K562 (cell line): ENCODE data around the gene SMIM22. TPM values are rescaled to one million over a fixed set of nuclear protein-coding genes. Genes with fewer than 3 reads are reported as not detected.

Experiments
- ATAC-seq: fragments of 200-7000 bp; cut with Tn5 transposase; 3 replicates; pipeline ENCODE4 v1.9.1; 2020; ENCODE audit warnings: moderate library complexity
- BruUV-seq: library from RNA; stranded (reverse); fragments of 400-500 nt; replicated peaks from 2 replicates; lab custom pipeline; 2021; lab: Mats Ljungman, UMichigan
- CTCF ChIA-PET: fragments of 300-600 bp; formaldehyde crosslinking; extraction: SDS; loops from one replicate; lab custom pipeline; 2021; ENCODE audit warnings: low intra/inter-chr PET ratio; lab: Yijun Ruan, JAX
- POLR2A ChIA-PET: fragments of 300-600, 350-650 bp; sonication (Branson Sonifier 250); formaldehyde crosslinking; extraction: SDS; loops from one replicate; lab custom pipeline; 2021; ENCODE audit warnings: antibody characterized with exemption, inconsistent platforms; lab: Yijun Ruan, JAX
- DNase-seq, 4 experiments: peaks; one replicate each; pipeline versions ENCODE4 v3.0.0 to v3.0.0-alpha.2; 2011 to 2018; ENCODE audit warnings: low spot score in 3 of 4, mixed read lengths in 3 of 4; ENCODE audit errors: extremely low read depth in 1 of 4
- FAIRE-seq: peaks from 2 replicates; lab custom pipeline; 2011; peaks lifted over from hg19 to GRCh38; lab: Jason Lieb, UNC
- H2AFZ ChIP-seq: 2 replicates; pipeline ENCODE4 v1.6.0; 2011; ENCODE audit warnings: low read depth, low read length, control low read depth, inconsistent platforms
- H3K27ac ChIP-seq: fragments of 200-600 bp; 3 replicates; pipeline ENCODE4 v1.8.0; 2011; ENCODE audit warnings: low read depth, mild to moderate bottlenecking, control low read depth, inconsistent platforms, low read length, moderate library complexity, mixed read lengths; ENCODE audit errors: extremely low read depth
- H3K27me3 ChIP-seq, 2 experiments: fragments of 300-600 bp in 1 of 2; 2 replicates in 1 of 2; 3 replicates in 1 of 2; pipeline versions ENCODE4 v1.6.0 to v1.8.0; 2011; ENCODE audit warnings: inconsistent platforms in 2 of 2, low read length in 2 of 2, mild to moderate bottlenecking in 1 of 2, mixed read lengths in 1 of 2, moderate library complexity in 1 of 2; ENCODE audit not compliant: control insufficient read depth in 2 of 2, insufficient read depth in 2 of 2
- H3K36me3 ChIP-seq: fragments of 300-600 bp; 3 replicates; pipeline ENCODE4 v1.8.0; 2011; ENCODE audit warnings: mild to moderate bottlenecking, low read length, inconsistent platforms; ENCODE audit not compliant: control insufficient read depth, insufficient read depth
- H3K4me1 ChIP-seq, 2 experiments: fragments of 200-600 bp in 1 of 2; replicated peaks in 1 of 2; 2 replicates in 1 of 2; 3 replicates in 1 of 2; pipeline versions ENCODE4 v1.5.1 to v1.8.0; 2011; ENCODE audit warnings: inconsistent platforms in 2 of 2, low read length in 2 of 2, mild to moderate bottlenecking in 1 of 2, mixed read lengths in 1 of 2, moderate library complexity in 1 of 2; ENCODE audit not compliant: control insufficient read depth in 2 of 2, insufficient read depth in 2 of 2
- H3K4me2 ChIP-seq: 2 replicates; pipeline ENCODE4 v1.6.1; 2011; ENCODE audit warnings: low read length, control low read depth, inconsistent platforms, mixed read lengths; ENCODE audit not compliant: insufficient read depth
- H3K4me3 ChIP-seq: fragments of 200-600 bp; sonication (generic), shearing (Covaris generic); 2 replicates; pipeline ENCODE4 v1.5.1; 2016; ENCODE audit warnings: control low read depth, inconsistent platforms
- H3K79me2 ChIP-seq: fragments of 200-600 bp; 3 replicates; pipeline ENCODE4 v1.8.0; 2011; ENCODE audit warnings: low read length, inconsistent platforms; ENCODE audit not compliant: control insufficient read depth, insufficient read depth
- H3K9ac ChIP-seq, 2 experiments: 2 replicates each; pipeline versions ENCODE4 v1.6.0 to v1.6.1; 2011; ENCODE audit warnings: low read depth in 2 of 2, low read length in 2 of 2, control low read depth in 1 of 2, inconsistent platforms in 1 of 2, mild to moderate bottlenecking in 1 of 2, mixed read lengths in 1 of 2; ENCODE audit not compliant: insufficient read depth in 1 of 2
- H3K9me1 ChIP-seq: one replicate; pipeline ENCODE4 v1.6.0; 2011; ENCODE audit warnings: inconsistent platforms, mild to moderate bottlenecking, low read length, moderate library complexity; ENCODE audit not compliant: control insufficient read depth, insufficient read depth
- H3K9me3 ChIP-seq: replicated peaks from 2 replicates; pipeline ENCODE4 v1.5.1; 2011; ENCODE audit warnings: low read depth, low read length, inconsistent platforms; ENCODE audit not compliant: control insufficient read depth, insufficient read depth
- H4K20me1 ChIP-seq: replicated peaks from 2 replicates; pipeline ENCODE4 v1.6.1; 2011; ENCODE audit warnings: low read length, inconsistent platforms, mixed read lengths; ENCODE audit not compliant: control insufficient read depth, insufficient read depth
- CREM ChIP-seq: IDR thresholded peaks from 2 replicates; pipeline ENCODE4 v1.6.1; 2014; ENCODE audit warnings: antibody characterized with exemption, low read depth
- ELF2 ChIP-seq: fragments of 250-450 bp; sonication (Bioruptor Pico); IDR thresholded peaks from 2 replicates; pipeline ENCODE4 v1.5.0; 2021; ENCODE audit warnings: mild to moderate bottlenecking
- GATAD2B ChIP-seq: fragments of 450-650 bp; IDR thresholded peaks from 2 replicates; pipeline ENCODE4 v1.6.1; 2017; ENCODE audit warnings: mild to moderate bottlenecking, borderline replicate concordance
- GTF2E2 ChIP-seq: fragments of 200-800 bp; sonication (Bioruptor generic); IDR thresholded peaks from 2 replicates; pipeline ENCODE4 v1.6.1; 2016; ENCODE audit warnings: missing genetic modification characterization, missing compliant biosample characterization
- PHB ChIP-seq: fragments of 250-450 bp; sonication (Bioruptor Pico); IDR thresholded peaks from 2 replicates; pipeline ENCODE4 v1.5.0; 2021
- POLR3G ChIP-seq: IDR thresholded peaks from 2 replicates; pipeline ENCODE4 v1.6.1; 2011; ENCODE audit not compliant: insufficient read length, insufficient replicate concordance; ENCODE audit errors: extremely low read depth
- ZNF140 ChIP-seq: fragments of 250-450 bp; sonication (Bioruptor Pico); IDR thresholded peaks from 2 replicates; pipeline ENCODE4 v1.8.0; 2021; ENCODE audit warnings: moderate library complexity, mild to moderate bottlenecking, inconsistent platforms
- ZNF146 ChIP-seq: IDR thresholded peaks from one replicate; pipeline ENCODE4 v1.6.1; 2018; ENCODE audit warnings: missing compliant biosample characterization; ENCODE audit not compliant: unreplicated experiment
- WGBS: fragments of 100-300 bp; shearing (Covaris generic); methylation state at CpG from one replicate; pipeline ENCODE4 v1.1.6; 2016; ENCODE audit warnings: low coverage, mixed read lengths; ENCODE audit not compliant: insufficient coverage; ENCODE audit errors: missing lambda C conversion rate; 5-methylcytosine and 5-hydroxymethylcytosine counted together
- in situ Hi-C: fragments of 300-500 bp; cut with MboI; formaldehyde crosslinking; loops from 4 replicates; pipeline ENCODE4 v1.15.0; 2018; ENCODE audit warnings: inconsistent platforms, mixed read lengths
- intact Hi-C: fragments of 100-400 bp; cut with micrococcal nuclease; formaldehyde crosslinking; loops from 2 replicates; pipeline ENCODE4 v1.14.2; 2022
- polyA plus RNA-seq, 8 experiments: library from polyadenylated mRNA; depleted of rRNA in 4 of 8; stranded (reverse) in 5 of 8; unstranded in 3 of 8; fragments of >200 nt; fragmentation: Nextera tagmentation in 2 of 8; fragmentation: Illumina TruSeq in 1 of 8; extraction: Ambion mirVana in 2 of 8; extraction: Trizol in 1 of 8; gene quantifications; 2 replicates each; pipeline versions ENCODE4 v1.2.1 to v1.2.3, GENCODE V29; 2011 to 2014; ENCODE audit warnings: inconsistent platforms in 1 of 8, missing spikeins in 1 of 8
- total RNA-seq, 7 experiments: library from RNA; depleted of rRNA in 6 of 7; stranded (reverse); fragments of >200 nt in 6 of 7; fragmentation: Illumina TruSeq in 2 of 7; extraction: Trizol in 2 of 7; gene quantifications; 2 replicates each; pipeline versions ENCODE4 v1.2.1 to v1.2.3, GENCODE V29; 2011 to 2021; ENCODE audit warnings: low replicate concordance in 1 of 7
- TF ChIP-seq, protein P1 (sequence below): conservative IDR thresholded peaks from 2 replicates; pipeline ENCODE4 v1.6.1; 2011; ENCODE audit warnings: low read depth, mild to moderate bottlenecking, low read length; ENCODE audit not compliant: control insufficient read depth
- TF ChIP-seq, protein P2 (sequence below): IDR thresholded peaks from 2 replicates; pipeline ENCODE4 v1.6.1; 2011; ENCODE audit warnings: borderline replicate concordance, low read depth, mild to moderate bottlenecking, moderate library complexity, low read length; ENCODE audit not compliant: insufficient read depth, poor library complexity, severe bottlenecking
- TF ChIP-seq, protein P3 (sequence below): IDR thresholded peaks from 2 replicates; pipeline ENCODE4 v1.6.1; 2016; ENCODE audit warnings: missing genetic modification characterization, missing compliant biosample characterization

SMIM22 gene
- total and polyA plus RNA-seq, 9 of the 15 experiments (the other 6 are each of a cell fraction or from before 2014, with no cell fraction given), result not detected

DNA sequence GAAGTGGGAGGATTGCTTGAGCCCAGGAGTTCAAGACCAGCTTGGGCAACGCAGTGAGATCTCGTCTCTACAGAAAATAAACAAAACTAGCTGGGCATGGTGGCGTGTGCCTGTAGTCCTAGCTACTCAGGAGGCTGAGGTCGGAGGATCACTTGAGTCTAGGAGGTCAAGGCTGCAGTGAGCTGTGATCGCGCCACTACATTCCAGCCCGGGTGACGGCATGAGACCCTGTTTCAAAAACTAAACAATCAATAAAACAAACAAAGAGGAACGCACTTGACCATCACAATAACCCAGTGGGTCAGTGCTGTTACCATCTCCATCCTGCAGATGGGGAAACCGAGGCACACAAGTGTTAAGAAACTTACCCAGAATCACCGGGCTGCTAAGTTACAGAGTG, 41.9 kb upstream of the SMIM22 start:
- H3K9ac ChIP-seq, result no peak overlapping the region
- no peak overlapping the region for H3K27ac ChIP-seq
- H2AFZ ChIP-seq, result no peak overlapping the region
- BruUV-seq, result no TSS peak
- no peaks in the 10 kb centered on the region for H4K20me1 ChIP-seq
- FAIRE-seq (no peak), ATAC-seq (no peak), DNase-seq (no peak)
- H3K4me3 ChIP-seq, result no peak overlapping the region
- in situ Hi-C loops (no loop called here), intact Hi-C loops (no loop called here)
- H3K36me3 ChIP-seq, result peaks cover 61% of the 10 kb centered on the region
- 95% methylated on average over 10 of the region's 11 CpGs for WGBS
- no peak overlapping the region for H3K4me2 ChIP-seq
- peaks cover 0 to 12% of the 10 kb centered on the region in 2 experiments; a peak in 1 of 5 replicates for H3K4me1 ChIP-seq
- no peaks in the 10 kb centered on the region for H3K27me3 ChIP-seq
- peaks cover 11% of the 10 kb centered on the region for H3K9me3 ChIP-seq
- TF ChIP-seq ZNF140 (CRISPR knock-in tag) (no peak), GTF2E2 (tag) (no peak), ZNF146 (CRISPR knock-in tag) (no peak), ELF2 (CRISPR knock-in tag) (no peak), PHB (CRISPR knock-in tag) (no peak), CREM (no peak), GATAD2B (no peak), POLR3G (no peak)
- TF ChIP-seq, protein P1, sequence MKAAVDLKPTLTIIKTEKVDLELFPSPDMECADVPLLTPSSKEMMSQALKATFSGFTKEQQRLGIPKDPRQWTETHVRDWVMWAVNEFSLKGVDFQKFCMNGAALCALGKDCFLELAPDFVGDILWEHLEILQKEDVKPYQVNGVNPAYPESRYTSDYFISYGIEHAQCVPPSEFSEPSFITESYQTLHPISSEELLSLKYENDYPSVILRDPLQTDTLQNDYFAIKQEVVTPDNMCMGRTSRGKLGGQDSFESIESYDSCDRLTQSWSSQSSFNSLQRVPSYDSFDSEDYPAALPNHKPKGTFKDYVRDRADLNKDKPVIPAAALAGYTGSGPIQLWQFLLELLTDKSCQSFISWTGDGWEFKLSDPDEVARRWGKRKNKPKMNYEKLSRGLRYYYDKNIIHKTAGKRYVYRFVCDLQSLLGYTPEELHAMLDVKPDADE, result no peak
- TF ChIP-seq, protein P2, sequence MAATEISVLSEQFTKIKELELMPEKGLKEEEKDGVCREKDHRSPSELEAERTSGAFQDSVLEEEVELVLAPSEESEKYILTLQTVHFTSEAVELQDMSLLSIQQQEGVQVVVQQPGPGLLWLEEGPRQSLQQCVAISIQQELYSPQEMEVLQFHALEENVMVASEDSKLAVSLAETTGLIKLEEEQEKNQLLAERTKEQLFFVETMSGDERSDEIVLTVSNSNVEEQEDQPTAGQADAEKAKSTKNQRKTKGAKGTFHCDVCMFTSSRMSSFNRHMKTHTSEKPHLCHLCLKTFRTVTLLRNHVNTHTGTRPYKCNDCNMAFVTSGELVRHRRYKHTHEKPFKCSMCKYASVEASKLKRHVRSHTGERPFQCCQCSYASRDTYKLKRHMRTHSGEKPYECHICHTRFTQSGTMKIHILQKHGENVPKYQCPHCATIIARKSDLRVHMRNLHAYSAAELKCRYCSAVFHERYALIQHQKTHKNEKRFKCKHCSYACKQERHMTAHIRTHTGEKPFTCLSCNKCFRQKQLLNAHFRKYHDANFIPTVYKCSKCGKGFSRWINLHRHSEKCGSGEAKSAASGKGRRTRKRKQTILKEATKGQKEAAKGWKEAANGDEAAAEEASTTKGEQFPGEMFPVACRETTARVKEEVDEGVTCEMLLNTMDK, result no peak
- TF ChIP-seq, protein P3, sequence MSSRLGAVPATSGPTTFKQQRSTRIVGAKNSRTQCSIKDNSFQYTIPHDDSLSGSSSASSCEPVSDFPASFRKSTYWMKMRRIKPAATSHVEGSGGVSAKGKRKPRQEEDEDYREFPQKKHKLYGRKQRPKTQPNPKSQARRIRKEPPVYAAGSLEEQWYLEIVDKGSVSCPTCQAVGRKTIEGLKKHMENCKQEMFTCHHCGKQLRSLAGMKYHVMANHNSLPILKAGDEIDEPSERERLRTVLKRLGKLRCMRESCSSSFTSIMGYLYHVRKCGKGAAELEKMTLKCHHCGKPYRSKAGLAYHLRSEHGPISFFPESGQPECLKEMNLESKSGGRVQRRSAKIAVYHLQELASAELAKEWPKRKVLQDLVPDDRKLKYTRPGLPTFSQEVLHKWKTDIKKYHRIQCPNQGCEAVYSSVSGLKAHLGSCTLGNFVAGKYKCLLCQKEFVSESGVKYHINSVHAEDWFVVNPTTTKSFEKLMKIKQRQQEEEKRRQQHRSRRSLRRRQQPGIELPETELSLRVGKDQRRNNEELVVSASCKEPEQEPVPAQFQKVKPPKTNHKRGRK (tag), result no peak
- H3K9me1 ChIP-seq, result no peaks in the 10 kb centered on the region
- ChIA-PET CTCF (no interaction called here), POLR2A (no interaction called here)
- no peaks in the 10 kb centered on the region; the same call in 2 of the 3 replicates for H3K79me2 ChIP-seq
